HG03196 (cell line): ENCODE results near the gene DPP4.
"Not testable (repeated sequence)": the region's sequence is repeated elsewhere in the genome, so short reads cannot be mapped to it uniquely, and the experiment has no call there.

Experiments
- ATAC-seq: cut with Tn5 transposase; IDR thresholded peaks from one replicate; pipeline ENCODE4 v1.9.1; 2021; ENCODE audit not compliant: unreplicated experiment

Gene DPP4

GRCh38 chr2:162058973-162059668 lies 14.9 kb downstream of the DPP4 start:
- peak; percentile 87 for ATAC-seq

- ATAC-seq, result no peak
Observed at GRCh38 chr2:162057426-162057825, 16.6 kb downstream of the DPP4 start.

GRCh38 chr2:162056796-162057399 lies 17.1 kb downstream of the DPP4 start:
- ATAC-seq, result no peak

GRCh38 chr2:162053808-162054155 lies 20.2 kb downstream of the DPP4 start:
- no peak for ATAC-seq

- no peak for ATAC-seq
Observed at GRCh38 chr2:162053066-162053807, 20.8 kb downstream of the DPP4 start.

- ATAC-seq, result no peak
Observed at GRCh38 chr2:162050513-162050961, 23.5 kb downstream of the DPP4 start.

- ATAC-seq, result not testable (repeated sequence)
Observed at GRCh38 chr2:162049089-162049488, 24.9 kb downstream of the DPP4 start.

GRCh38 chr2:162044586-162044985 lies 29.4 kb downstream of the DPP4 start:
- no peak for ATAC-seq

DNA sequence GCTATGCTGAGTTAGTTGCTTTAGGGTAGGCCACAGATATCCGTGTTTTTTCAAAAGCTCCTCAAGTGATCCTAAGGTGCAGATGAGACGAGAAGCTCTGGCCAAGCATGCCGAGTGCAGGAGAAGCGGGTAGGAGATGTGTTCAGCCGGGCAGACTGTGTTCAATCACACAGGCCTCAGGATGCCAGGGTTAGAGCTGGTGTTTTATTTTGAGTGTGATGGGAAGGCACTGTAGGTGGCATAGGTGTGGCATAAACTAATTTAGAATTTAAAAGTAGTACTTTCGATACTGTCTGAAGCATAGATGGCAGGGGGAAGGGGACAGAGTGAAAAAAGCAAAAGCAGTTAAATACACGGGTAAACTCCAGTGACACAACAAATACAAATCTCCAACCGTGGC lies 30.9 kb downstream of the DPP4 start:
- no peak for ATAC-seq

- no peak for ATAC-seq
Observed at GRCh38 chr2:162041485-162041884, 32.5 kb downstream of the DPP4 start.

GRCh38 chr2:162038725-162039124 lies 35.3 kb downstream of the DPP4 start:
- no peak for ATAC-seq

DNA sequence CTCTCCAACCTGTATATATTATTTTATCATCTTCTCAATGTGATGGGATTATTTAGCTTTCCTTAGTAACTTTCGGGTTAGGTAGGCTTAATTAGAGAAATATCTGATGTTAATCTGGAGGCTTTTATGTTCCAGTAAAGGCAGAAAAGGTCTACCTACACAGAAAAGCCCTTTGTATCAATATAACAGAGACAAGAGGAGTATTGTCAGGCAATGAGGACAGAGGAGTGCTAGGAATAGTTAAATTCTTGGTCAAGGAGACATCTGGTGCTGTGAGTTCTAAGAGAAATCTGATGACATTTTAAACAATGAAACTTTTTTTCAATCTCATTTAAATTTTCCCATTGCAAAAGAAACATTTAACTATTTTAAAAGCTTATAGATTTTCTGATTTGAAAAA lies 36.1 kb downstream of the DPP4 start:
- no peak for ATAC-seq

DNA sequence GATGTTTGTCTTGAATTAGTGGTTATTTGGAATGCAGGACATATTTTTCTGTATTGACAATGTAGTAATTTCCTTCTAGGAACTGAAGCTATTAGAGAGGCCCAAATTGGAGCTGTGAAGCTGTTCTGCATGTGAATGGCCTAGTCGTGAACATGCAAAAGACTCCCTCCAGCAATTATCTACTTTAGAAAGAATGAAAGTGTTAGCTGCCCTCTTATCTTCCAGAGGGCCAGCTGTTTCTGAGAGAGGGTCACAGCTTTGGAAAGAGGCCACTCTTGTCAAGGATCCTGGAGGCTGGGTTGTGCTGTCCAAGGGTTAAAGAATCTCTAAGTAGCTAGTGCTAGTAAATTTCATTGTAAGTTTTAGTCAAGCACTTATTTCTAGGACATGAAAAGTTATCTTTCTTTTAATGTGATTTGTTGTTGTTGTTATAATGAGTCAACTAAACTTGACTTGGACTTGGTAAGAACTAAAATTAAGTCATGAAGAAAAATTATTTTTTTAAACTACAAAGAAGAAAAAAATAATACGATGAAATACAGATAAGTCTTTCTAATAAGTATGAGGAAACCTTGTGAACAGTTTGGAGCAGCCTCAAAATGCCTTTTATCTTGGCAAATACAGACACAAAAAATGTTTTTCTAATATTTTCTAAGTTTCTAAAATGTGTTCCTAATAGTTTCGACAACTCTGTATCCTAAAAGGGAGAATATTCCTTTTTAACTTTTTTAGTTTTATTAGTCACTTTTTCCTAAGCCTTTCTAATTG lies 36.8 kb downstream of the DPP4 start:
- no peak for ATAC-seq

GRCh38 chr2:162035981-162036380 lies 38.0 kb downstream of the DPP4 start:
- no peak for ATAC-seq

GRCh38 chr2:162030363-162031190 lies 43.4 kb downstream of the DPP4 start:
- no peak for ATAC-seq

DNA sequence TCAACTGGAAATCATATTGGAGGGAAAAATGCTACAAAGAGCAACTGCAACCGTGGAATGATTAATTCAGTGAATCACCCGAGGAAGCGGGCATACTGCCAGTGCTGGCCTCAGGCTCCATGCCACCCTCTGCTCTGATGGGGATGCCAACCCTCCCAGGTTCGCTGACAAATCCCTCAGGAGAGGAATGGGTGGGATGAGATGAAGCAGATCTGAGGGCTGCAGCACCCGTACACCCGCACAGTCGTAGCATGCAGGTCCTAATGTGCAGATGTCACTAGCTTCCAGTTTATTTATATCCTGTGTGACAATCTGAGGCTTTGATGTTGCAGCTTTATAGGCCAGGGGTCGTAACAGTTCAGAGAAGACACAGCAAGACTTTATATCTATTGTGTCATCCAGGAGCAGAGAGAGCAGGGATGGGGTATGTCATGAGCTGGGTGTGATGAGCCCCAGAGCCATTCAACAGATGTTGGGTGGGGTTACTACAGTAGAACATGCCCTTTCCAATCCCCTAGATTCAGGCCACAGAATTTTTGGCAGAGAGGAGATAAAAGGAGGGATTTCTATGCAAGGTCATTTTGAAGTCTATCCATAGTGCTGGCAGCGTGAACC lies 44.6 kb downstream of the DPP4 start:
- no peak for ATAC-seq

DNA sequence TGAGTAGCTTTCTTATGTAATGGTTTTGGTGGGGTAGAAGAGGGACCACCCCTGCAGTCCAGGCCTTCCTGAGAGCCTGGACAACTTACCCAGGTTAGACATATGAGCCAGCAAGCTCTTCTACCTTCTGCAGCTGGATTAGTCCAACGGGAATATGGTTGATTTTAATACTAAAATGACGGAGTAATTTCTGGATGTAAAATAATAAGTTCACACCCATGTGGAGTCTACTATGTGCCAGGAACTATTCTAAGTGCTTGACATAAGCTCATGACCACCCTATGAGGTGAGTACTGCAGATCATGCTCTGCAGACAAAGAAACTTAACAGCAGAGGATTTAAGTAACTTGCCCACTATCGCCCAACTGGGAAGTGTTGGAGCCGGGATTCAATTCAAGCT lies 45.5 kb downstream of the DPP4 start:
- no peak for ATAC-seq

- no peak for ATAC-seq
Observed at GRCh38 chr2:162025121-162025911, 48.7 kb downstream of the DPP4 start.

DNA sequence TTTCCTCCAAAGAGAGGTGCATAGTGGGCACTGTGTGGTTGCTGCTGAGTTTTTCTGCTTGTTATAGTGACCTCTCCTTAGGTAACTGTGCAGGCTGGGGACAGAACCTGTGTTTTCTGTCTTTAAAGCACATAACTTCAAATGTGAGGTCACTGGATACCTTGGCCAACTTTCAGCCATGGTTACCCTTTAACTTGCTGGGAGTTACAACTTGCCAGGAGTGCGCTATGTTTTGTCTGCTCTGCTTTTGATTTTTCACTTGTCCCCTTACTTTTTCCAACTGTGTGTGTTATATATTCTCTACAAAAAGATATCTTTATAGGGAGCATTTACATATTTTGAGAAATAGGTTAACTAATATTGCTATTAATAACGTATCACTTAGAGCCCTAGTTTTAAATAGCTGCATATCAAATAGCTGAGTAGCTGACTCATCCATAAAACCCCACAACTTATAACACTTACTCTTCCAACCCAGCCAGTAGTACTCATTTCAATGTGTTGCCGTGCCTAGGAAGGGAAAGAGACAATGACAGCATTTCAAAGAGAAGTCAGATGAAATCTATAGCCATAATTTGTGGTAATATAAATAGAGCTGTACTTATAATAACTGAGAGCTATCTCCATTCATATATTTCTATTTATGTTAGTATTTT lies 51.6 kb downstream of the DPP4 start:
- no peak for ATAC-seq
